Epithelial cell of proximal tubule (primary cell): ENCODE measurements around the gene SDCCAG8. TPM values are rescaled to one million over a fixed set of nuclear protein-coding genes. Genes with fewer than 3 reads are reported as not detected.
A peak's percentile ranks its signal among the peaks of the same experiment; 100 is the strongest.

Source experiments
- DNase-seq: peaks from one replicate; pipeline ENCODE4 v3.0.0-alpha.2; 2011; ENCODE audit warnings: low read depth
- H3K4me3 ChIP-seq: 2 replicates; pipeline ENCODE4 v1.5.1; 2011; ENCODE audit warnings: low read depth, mild to moderate bottlenecking, low read length
- total RNA-seq: library from RNA; depleted of rRNA; stranded (reverse); fragments of >200 nt; gene quantifications from 2 replicates; pipeline ENCODE4 v1.2.3, GENCODE V29; 2015
- TF ChIP-seq, protein P1 (sequence below): conservative IDR thresholded peaks from 2 replicates; pipeline ENCODE4 v1.5.1; 2012; ENCODE audit warnings: low read depth, mild to moderate bottlenecking, low read length

The SDCCAG8 gene
- total RNA-seq, 1 donor from 2014 or later: 86.9 TPM

DNA sequence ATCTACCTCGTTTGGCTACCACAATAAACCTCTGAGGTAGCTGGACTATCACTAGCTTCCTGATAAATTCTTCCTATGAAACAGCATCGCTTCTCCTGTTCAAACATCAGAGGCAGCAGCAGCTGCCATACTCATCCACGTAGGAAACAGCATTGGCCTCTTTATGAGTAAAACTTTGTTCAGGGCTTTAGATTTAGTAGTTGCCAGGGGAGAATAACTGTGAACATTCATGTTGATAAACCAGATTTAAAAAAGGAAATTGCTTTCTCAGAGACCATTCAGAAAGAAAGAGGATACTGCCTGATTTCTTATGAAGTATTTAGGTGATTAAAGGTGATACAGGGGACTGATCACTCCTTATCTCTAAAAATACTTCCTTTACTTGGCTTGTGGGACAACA is 7.9 kb upstream of the SDCCAG8 start:
- DNase-seq: no peak
- TF ChIP-seq, protein P1, sequence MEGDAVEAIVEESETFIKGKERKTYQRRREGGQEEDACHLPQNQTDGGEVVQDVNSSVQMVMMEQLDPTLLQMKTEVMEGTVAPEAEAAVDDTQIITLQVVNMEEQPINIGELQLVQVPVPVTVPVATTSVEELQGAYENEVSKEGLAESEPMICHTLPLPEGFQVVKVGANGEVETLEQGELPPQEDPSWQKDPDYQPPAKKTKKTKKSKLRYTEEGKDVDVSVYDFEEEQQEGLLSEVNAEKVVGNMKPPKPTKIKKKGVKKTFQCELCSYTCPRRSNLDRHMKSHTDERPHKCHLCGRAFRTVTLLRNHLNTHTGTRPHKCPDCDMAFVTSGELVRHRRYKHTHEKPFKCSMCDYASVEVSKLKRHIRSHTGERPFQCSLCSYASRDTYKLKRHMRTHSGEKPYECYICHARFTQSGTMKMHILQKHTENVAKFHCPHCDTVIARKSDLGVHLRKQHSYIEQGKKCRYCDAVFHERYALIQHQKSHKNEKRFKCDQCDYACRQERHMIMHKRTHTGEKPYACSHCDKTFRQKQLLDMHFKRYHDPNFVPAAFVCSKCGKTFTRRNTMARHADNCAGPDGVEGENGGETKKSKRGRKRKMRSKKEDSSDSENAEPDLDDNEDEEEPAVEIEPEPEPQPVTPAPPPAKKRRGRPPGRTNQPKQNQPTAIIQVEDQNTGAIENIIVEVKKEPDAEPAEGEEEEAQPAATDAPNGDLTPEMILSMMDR: no peak
- H3K4me3 ChIP-seq: no peak overlapping the region

DNA sequence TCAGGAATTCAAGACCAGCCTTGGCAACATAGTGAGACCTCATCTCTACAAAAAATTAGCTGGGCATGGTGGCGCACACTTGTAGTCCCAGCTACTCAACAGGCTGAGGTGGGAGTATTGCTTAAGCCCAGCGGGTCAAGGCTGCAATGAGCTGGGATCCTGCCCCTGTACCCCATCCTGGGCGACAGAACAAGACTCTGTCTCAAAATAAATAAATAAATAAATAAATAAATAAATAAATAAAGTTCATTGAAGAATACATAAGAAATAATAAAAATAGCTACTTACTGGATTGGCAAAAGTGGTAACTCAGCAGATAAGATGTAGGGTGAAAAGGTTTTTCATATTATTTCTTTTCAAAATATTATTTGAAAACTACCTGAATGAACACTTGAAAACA is 6.6 kb upstream of the SDCCAG8 start:
- no peak for DNase-seq
- no peak overlapping the region for H3K4me3 ChIP-seq
- TF ChIP-seq, protein P1: no peak

DNA sequence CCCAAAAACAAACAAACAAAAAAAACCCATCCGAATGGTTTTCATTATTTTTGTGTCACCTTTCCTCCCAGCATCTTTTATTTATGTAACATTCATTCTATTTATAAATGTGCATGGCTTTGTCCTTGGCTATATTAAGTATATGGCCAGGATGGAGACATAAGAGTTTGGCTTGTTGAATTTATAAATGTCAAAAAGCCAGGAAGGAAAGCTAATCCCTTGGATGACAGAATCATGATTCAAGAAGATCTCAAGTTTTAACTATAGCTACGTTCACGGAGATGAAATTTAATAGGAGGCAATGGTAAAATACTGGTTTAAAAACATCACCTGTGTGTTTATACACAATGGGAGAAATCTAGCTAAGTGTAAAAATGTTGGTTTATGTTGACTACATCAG is 5.7 kb upstream of the SDCCAG8 start:
- H3K4me3 ChIP-seq: no peak overlapping the region
- TF ChIP-seq, protein P1: no peak
- DNase-seq: no peak

DNA sequence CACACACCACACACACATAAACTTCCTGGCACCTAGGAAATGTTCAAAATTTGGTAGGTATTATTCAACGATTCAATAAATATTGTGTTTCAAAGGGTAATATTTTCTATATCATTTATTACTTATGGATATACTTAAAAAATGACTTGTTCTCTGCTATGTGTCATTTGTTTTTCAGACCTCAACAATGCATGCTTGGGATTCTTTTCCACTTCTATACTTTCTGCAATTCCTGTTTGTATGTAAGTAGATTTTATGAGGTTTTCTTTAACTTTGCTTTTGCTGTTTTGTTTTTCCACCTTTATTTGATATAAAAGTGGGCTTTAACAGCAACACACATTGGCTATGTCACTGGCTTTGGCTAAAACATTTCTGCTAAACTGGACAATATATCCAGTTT is 4.3 kb upstream of the SDCCAG8 start:
- DNase-seq: no peak
- TF ChIP-seq, protein P1: no peak
- no peak overlapping the region for H3K4me3 ChIP-seq

DNA sequence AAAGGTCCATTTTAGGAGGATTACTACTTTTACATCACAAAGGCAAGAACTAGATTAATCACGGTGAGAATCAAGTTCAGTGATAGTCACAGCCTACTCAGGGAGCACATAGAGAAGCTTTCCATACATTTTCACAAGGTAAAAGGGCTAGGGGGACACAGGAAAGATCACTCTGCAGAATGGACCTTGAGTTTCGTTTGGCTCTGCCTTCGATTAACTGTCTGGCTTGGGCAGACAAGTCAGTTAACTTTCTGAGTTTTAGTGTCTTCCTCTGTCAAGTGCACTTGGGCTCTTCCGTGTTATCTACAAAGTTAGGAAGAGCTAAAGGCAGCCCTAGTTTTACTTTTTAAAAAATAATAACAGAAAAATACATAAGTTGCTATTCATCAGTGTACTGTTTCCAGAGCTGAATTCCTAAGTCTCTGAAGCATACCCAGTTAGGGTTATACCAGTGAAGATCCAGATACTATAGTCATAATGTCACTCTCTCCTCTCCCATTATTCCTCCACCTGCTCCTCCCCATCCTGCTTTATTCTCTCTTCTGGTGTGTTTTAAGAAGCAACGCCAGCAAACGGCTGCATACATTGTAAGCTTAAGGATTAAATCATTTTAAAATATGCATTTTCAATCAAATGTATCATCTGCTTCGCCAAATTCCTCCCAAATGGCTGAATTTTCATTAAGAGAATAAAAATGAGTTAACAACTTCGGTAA is 2.5 kb upstream of the SDCCAG8 start:
- TF ChIP-seq, protein P1: no peak
- peak overlapping the region; percentile 86 for H3K4me3 ChIP-seq
- no peak for DNase-seq

DNA sequence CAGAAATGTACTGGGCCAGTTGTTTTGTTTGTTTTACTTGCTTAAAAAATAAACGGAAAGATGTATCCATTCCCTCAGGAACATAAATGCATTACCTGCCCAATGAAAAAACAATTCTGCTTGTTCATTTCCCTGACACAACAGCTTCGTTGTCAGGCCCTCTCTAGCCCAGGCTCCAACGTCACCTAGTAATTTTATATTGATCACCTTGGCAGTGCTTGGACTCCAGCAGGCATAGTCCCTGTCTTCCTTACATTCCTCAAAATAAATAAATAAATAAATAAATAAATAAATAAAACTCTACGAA is 2.0 kb upstream of the SDCCAG8 start:
- DNase-seq: no peak
- TF ChIP-seq, protein P1: no peak
- H3K4me3 ChIP-seq: peak overlapping the region; percentile 86

DNA sequence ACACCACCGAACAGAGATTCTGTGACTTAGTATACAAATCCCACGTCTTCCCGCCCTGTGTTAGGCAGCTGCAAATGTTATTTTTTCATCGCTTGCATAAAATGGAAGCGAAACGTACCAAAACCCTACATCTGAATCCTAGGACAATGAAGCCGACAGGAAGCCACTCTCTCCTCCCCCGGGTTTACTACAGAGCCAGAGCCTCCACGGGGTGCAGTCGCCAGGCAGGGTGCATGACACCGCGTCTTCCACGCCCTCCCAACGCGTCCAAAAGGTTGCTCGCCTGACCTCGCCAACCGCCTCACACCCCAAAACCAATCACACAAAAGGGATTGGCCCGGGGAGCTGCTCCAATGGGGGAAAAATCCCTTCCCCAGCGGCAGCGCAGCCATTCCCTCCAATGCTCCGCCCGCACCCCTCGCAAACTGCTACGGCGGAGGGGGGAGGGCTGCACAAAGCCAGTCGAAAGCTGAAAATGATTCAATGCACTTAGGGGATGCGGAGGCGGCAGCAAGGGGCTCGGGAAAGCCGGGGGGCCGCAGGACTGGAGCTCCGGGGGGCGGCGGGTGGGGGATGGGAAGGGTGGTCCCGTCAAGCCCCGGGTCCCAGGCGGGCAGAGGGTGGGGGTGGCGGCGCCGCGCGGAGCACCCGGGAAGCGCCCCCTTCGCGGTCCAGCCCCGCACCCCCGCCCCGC is 1.5 kb upstream of the SDCCAG8 start:
- H3K4me3 ChIP-seq: peak overlapping the region; percentile 86
- DNase-seq: no peak
- TF ChIP-seq, protein P1: no peak
